HG03571 (cell line): ENCODE measurements around the gene MITF.

Source experiments
- ATAC-seq: cut with Tn5 transposase; IDR thresholded peaks from one replicate; pipeline ENCODE4 v1.9.1; 2021; ENCODE audit not compliant: unreplicated experiment

MITF gene

GRCh38 chr3:70000028-70000410 is 260.8 kb downstream of the MITF start:
- ATAC-seq, result no peak

- no peak for ATAC-seq
These were observed 261.4 kb downstream of the MITF start for GRCh38 chr3:70000563-70001081.

DNA sequence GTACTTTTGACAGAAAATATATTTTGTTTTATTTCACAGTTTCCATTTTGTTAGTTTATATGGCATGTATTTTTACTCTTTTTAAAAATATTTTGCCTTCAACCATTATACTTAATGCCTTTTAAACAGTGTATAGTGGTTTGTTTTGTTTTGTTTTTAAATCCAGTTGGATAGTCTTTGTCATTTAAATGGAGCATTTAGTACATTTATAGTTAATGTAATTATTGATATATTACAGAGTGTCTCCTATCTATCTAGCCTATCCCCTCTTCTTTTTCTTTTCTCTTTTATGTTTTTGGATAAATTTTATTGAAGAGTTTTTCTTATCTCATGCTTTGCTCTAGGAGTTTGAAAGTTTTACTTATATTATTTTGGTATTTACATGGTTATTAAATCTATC is 263.9 kb downstream of the MITF start:
- no peak for ATAC-seq

GRCh38 chr3:70006089-70006488 is 266.8 kb downstream of the MITF start:
- no peak for ATAC-seq

DNA sequence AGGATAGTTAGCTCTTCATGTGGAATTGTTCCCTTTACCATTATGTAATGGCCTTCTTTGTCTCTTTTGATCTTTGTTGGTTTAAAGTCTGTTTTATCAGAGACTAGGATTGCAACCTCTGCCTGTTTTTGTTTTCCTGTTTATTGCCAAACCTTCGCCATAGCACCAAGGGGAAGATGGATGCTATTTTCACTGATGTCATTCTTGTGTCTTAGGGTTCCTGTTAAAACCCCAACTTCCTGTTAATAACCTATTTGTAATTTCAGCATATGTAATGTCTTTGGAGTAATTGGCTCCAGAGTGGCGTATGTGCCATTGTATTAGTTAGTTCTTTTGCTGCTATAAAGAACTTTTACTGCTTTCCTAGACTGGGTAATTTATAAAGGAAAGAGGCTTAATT is 271.1 kb downstream of the MITF start:
- ATAC-seq, result no peak

- no peak for ATAC-seq
These were observed 272.3 kb downstream of the MITF start for GRCh38 chr3:70011582-70011981.
